Pulmonary artery endothelial cell (primary cell): ENCODE data around the gene TBC1D9. TPM values are rescaled to one million over a fixed set of nuclear protein-coding genes. Genes with fewer than 3 reads are reported as not detected.

Experiments
- DNase-seq: peaks from one replicate; pipeline ENCODE4 v3.0.0-alpha.2; 2011; ENCODE audit warnings: low read depth, low spot score
- total RNA-seq: library from RNA; depleted of rRNA; stranded (reverse); fragments of >200 nt; gene quantifications from 2 replicates; pipeline ENCODE4 v1.2.3, GENCODE V29; 2014

The TBC1D9 gene
- total RNA-seq, 1 donor from 2014 or later, result 61.5 TPM

DNA sequence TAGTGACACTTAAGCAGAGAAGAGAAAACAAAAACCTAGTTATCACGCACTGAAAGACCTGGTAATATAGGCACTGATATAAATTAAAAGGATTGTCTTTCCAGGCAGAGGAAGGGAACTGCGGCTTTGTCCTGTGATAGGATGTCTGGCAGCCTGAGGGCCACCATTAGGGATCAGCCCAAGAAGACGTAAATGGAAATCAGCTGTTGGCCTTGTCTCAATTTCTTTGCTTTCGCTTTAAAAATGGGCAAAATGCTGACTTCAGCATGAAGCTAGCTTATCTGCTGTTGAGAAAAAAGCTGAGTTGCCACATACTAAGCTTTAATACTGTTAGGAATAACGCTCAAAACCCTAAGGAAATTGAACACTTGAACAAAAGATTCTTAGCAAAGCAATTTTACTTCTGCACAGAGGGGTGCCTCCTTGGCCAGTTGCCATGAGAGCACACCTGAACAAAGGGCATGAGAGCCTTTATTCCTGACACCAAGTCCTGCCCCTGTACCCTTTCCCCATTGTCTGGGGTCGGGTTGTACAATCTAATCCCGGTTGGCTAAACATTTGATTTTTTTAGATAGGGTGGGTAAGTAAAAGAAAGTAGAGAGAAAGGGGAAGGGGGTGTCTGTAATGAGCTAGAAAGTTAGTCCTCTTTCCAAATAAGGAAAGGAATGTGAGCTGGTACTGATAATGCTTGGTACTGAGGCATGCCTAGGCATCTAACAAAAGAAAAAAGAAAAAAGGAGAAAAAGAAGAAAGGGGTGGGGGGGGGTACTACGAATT is 102.3 kb downstream of the TBC1D9 start:
- DNase-seq, result no peak

GRCh38 chr4:140652601-140653000 is 103.6 kb downstream of the TBC1D9 start:
- DNase-seq, result no peak

- DNase-seq, result no peak
Measured at GRCh38 chr4:140648716-140649308, 107.4 kb downstream of the TBC1D9 start.

- DNase-seq, result no peak
Measured at GRCh38 chr4:140645614-140646412, 110.4 kb downstream of the TBC1D9 start.

- no peak for DNase-seq
Measured at GRCh38 chr4:140645196-140645595, 111.0 kb downstream of the TBC1D9 start.

GRCh38 chr4:140644470-140645185 is 111.6 kb downstream of the TBC1D9 start:
- DNase-seq, result no peak

DNA sequence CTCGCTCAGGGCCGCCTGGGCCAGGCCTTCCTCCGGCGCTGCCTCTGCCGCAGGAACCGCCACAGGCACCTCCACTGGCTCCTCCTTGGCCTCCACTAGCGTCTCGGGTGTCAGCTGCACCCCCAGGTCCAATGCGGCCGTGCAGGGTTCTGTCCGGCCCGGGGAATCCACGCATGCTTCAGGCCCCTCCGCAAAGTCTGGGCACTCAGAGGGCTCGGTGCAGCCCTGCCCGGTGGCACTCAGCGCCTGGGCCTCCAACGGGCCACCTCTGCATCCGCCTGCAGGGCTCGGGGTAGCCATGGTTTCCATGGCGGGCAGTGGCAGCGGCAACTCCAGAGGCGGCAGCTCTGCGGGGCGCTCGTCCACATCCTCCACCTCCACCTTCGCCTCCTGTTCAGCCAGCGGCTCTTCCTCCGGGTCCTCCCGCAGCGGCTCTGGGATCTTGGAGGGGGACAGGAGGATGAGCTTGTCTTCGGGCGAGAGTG is 112.6 kb downstream of the TBC1D9 start:
- DNase-seq, result no peak

- DNase-seq, result no peak
Measured at GRCh38 chr4:140642674-140643437, 113.3 kb downstream of the TBC1D9 start.

DNA sequence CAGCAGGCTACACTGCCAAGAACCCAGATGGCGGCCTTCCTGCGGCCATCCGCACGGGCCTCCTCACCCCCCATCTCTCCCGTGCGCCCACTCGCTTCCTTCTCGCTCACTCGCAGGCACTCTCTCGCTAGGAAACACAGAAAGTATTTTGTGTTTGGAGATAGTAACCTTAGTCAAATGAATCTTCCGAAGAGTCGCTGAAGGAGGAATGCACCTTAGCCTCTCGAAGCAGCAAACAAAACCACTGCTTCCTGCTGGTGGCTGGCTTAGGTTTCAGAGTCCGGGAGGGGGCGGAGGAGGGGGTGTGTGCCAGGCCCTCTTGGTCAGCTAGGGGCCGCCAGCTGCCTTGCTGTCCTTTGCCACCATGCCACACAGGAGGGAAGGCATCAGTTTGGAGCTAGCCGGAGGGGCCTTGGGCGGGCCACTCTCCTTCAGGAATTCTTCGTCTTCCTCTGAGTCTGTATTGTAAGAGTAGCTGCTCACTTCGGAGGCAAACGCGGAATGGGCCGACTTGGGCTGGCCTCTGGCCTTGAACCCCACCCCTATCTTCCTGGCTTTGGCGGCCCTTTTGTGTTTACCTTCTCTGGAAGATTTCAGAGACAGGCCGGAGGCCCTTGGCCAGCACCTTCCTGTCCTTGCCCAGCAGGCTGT is 114.3 kb downstream of the TBC1D9 start:
- no peak for DNase-seq

- DNase-seq, result no peak
Measured at GRCh38 chr4:140641105-140641555, 115.1 kb downstream of the TBC1D9 start.

- DNase-seq, result no peak
Measured at GRCh38 chr4:140640150-140640748, 115.9 kb downstream of the TBC1D9 start.

DNA sequence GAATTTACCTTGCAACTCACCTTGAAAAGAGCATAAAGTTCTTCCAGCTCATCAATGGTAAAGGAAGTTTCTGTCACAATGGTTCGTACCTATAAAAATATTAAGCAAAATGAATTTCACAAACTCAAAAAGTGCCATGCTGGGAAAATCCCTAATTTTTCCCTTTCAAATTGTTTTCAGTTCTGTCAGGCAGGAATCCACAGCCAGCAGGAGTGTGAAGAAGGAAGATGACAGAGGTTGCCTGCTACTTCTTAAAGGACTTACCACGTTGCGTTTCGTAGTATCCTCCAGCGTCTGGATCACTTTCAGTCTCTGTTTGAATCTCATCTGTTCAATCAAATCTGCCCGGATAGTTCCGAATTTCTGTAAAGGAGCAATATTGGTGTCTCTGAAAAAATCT is 117.1 kb downstream of the TBC1D9 start:
- no peak for DNase-seq

- DNase-seq, result no peak
Measured at GRCh38 chr4:140637836-140638235, 118.3 kb downstream of the TBC1D9 start.

GRCh38 chr4:140635606-140636005 is 120.6 kb downstream of the TBC1D9 start:
- no peak for DNase-seq

DNA sequence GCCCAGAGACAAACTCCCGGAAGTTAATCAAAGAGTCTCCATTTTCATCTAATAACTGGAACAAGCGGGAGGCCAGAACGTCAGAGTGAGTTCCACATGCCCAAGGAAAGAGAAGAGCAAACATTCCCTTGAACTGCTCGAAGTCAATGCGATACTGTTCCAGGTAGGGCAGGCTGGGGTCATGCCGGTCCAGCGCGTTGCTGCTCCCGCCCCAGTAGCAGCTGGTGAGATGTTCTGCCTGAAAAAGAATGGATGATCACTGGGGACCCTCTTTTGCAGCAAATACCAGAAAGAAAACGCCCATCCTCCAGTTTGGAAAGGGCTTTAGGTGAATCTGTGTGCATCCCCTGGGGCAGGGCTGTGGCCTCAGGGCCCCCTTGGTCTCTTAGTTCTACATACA is 122.2 kb downstream of the TBC1D9 start:
- no peak for DNase-seq

DNA sequence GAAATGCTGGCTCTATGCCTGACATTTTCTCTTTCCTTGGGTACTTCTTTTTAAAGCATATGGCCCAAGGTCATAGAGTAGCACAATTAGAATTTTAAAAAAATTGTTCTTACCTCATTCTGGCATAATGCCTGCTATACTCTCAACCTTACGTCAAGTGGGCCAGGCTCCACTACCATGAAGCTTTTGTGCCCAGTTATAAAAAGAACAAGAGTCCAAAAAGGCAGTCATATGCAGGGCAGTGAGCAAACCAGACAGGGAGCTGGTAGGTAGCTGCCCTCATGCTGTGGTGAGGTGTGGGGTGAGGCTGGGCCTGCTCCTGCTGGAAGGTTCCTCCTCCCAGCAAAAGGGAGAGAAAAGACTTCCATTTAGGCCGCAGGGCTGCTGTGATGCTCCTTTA is 123.1 kb downstream of the TBC1D9 start:
- no peak for DNase-seq

DNA sequence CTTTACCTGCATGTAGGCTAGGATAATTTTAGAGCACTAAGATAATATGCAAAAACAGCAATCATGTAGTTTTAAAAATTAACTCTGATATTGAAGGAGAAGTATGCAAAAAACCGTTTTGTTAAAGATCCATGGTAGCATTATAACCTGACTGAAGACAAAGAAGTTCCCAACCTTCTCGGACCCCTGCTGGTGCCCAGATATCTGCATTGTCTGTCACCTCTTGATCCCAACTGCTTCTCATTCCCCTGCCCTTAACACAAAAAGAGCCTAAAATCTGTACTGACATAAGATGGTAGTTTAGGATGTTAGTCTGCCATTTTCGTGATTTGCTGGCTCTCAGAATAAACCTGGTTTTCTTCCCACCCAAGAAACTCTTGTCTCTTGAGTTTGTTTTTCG is 125.9 kb downstream of the TBC1D9 start:
- DNase-seq, result no peak

DNA sequence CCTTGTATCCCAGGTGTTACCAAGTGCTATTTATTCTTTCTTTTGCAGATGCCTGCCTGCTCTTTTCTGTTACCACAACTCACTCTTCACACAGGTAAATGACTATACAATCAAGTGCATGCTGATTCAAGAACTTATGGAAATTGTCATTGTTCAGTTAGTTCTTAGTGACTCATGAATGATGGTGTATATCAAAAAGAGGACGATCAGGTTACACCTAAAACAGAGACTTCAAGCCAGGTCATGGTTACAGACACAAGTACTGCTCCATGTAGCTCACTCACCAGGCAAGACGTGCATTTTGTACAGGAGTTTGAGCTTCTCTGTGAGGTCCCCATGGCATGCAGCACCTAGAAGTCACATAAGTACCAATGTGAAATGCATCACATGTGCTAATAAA is 128.2 kb downstream of the TBC1D9 start:
- no peak for DNase-seq

DNA sequence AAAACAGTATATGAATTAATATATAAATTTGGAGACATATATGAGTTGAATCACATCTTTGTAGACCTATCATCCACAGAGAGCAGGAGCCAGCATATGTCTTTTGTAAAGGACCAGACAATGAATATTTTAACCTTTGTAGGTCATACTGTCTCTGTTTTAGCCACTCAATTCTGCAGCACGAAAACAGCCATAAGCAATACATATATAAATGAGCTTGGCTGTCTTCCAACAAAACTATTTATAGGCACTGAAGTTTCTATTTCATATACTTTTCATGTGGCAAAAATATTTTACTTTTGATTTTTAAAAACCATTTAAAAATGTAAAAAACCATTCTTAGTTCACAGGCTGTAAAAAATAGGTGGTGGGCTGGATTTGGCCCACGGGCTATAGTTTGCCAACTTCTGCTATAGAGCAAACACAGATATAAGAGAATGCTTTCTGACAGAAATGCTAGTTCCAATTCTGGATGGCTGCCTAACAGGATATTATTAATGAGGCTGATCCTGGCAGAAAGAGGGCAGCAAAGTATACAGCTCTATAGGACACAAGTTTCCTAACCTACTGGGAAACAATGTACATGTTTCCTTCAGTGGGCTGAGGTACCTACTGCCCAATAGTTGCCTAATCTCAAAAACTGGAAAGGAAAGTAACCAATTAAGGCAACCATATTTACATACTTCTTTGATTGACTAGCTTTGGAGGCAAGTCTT is 129.4 kb downstream of the TBC1D9 start:
- no peak for DNase-seq
